ENCODE data around the gene PPP1R37.

Gene PPP1R37

GRCh38 chr19:45063851-45064801, 28.9 kb upstream of the PPP1R37 start:
- no peak overlapping the region for H3K27ac ChIP-seq
- TF ChIP-seq CTCF (conservative IDR thresholded peaks at IDR 0.05) = no peak

- no peak overlapping the region for H3K27ac ChIP-seq
- TF ChIP-seq CTCF (conservative IDR thresholded peaks at IDR 0.05) = no peak
These were observed 25.9 kb upstream of the PPP1R37 start for GRCh38 chr19:45066921-45067661.

GRCh38 chr19:45068041-45068440, 24.9 kb upstream of the PPP1R37 start:
- no peak for TF ChIP-seq CTCF (conservative IDR thresholded peaks at IDR 0.05)
- no peak overlapping the region for H3K27ac ChIP-seq

- TF ChIP-seq CTCF (conservative IDR thresholded peaks at IDR 0.05) = no peak
- H3K27ac ChIP-seq = no peak overlapping the region
These were observed 23.9 kb upstream of the PPP1R37 start for GRCh38 chr19:45069056-45069455.

- no peak for TF ChIP-seq CTCF (conservative IDR thresholded peaks at IDR 0.05)
- no peak overlapping the region for H3K27ac ChIP-seq
These were observed 22.8 kb upstream of the PPP1R37 start for GRCh38 chr19:45070214-45070613.

GRCh38 chr19:45070861-45071544, 22.0 kb upstream of the PPP1R37 start:
- TF ChIP-seq CTCF (conservative IDR thresholded peaks at IDR 0.05) = no peak
- no peak overlapping the region for H3K27ac ChIP-seq

- H3K27ac ChIP-seq = no peak overlapping the region
- TF ChIP-seq CTCF (conservative IDR thresholded peaks at IDR 0.05) = no peak
These were observed 21.4 kb upstream of the PPP1R37 start for GRCh38 chr19:45071545-45071938.

Data from VCaP (cell line).